Measurements from ENCODE around the gene CHP1.
A peak's percentile ranks its signal among the peaks of the same experiment; 100 is the strongest.
"Not testable (repeated sequence)": the region's sequence is repeated elsewhere in the genome, so short reads cannot be mapped to it uniquely, and the experiment has no call there.

The CHP1 gene

DNA sequence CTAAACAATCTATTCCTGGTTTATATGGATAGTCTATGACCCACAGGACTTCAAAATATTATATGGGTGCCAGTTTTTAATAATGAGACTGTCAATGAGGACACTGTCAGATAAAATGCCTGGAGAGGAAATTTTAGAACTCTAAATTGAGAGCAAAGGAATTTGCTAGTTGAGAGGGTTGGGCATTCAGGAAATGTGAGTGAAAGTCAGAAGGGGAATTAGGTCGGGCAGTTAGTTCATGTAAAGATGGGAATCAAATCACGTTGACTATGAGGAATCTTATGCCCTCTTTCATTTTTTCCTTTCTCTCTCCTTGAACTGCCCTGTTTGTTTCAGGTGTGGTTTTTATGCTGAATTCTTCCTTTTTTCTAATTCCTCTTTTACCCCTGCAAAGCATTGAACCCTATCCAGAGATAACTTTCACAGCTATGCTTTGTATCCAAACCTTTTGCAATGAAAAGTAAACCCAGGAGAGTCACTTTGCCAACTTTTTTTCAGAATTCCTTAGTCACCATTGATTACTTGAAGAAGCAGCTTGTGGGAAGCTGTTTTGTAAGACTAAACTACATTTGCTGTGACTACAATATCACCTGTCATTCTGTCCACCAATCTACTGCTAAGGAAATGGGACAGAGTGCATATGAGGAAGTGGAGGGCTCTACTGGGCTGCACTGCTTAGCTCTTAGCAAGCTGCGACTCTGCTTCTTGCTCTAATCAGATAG lies 27.8 kb downstream of the CHP1 start:
- no peak for DNase-seq

DNA sequence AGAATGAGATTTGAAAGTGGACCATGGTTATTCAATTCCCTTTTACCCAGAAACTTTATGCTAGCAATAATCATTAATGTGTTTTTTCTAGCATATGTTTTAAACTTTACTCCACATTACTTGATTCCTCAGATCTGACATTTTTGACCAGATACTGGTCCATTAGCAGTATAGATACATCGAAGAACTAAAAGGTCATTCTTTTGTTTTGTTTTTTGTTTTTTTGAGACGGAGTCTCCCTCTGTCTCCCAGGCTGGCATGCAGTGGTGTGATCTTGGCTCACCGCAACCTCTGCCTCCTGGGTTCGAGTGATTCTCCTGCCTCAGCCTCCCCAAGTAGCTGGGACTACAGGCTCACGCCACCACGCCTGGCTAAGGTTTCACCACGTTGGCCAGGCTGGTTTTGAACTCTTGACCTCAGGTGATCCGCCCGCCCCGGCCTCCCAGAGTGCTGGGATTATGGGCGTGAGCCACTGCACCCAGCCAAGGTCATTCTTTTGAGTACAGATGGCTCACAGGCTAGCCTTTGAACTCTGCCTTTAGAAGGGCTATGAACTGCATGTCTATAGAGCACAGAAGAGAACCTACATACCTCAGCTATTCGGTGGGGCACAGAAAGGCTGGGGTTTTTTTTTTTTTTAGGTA lies 28.6 kb downstream of the CHP1 start:
- no peak for DNase-seq

DNA sequence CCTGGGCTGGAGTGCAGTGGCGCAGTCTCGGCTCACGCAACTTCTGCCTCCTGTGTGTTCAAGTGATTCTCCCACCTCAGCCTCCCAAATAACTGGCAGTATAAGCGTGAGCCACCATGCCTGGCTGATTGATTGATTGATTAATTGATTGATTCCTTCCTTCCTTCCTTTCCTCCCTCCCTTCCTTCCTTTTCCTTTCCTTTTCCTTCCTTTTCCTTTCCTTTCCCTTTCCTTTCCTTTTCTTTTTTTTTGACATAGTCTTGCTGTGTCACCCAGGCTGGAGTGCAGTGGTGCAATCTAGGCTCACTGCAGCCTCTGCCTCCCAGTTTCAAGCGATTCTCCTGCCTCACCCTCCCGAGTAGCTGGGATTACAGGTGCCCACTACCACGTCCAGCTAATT lies 29.9 kb downstream of the CHP1 start:
- not testable (repeated sequence) for DNase-seq

DNA sequence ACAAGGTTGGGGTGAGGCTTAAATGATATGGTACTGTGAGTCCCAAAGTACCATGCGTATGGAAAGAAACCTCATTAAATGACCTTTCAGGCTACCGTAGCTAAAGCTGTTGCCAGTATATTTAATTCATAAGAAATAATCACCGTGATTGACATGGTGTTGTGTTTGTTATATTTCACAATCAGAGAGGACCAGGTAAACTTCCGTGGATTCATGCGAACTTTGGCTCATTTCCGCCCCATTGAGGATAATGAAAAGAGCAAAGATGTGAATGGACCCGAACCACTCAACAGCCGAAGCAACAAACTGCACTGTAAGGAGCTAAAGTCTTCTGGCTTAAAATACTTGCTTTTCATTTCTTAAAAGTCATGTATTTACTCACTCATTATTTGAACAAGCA lies 31.5 kb downstream of the CHP1 start:
- DNase-seq = no peak

DNA sequence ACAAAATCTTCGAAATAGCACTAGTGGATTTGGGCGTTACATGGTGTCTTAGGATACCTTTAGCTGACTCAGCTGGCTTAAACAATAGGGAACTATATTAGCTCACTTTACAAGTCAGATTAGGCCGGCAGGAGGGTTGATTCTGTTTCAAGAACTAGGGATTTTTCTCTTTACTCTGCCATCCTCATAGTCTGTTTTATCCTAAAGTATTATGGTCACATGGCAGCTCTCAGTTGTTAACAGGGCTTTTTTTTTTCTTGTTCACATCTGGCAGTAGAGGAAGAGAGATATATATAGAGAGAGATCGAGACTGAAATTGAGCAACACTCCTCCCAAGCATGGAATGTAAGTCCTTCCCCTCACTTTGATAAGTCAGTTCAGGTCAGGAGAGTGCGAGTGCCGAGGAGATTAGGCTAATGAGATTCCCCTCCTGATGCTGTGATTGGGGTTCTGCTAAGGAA lies 32.9 kb downstream of the CHP1 start:
- DNase-seq = no peak

DNA sequence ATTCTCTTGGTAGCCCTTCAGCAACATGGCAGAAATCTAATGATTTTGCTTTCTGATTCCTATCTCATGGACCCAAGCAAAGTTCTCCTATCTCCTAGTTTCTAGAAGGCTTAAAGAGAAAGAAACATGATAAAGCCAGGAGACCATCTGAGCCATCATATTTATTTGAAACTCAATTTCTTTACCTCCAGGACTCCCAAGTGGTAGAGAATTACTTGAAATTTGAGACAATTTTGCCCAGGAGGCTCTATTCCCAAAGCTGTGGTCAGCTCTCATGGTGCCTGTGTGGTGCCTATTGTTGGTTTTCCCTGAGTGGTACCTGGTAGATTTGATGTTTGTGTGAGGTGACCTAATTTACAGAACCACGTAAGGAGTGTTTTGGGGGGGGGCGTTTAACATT lies 38.8 kb downstream of the CHP1 start:
- no peak for DNase-seq

DNA sequence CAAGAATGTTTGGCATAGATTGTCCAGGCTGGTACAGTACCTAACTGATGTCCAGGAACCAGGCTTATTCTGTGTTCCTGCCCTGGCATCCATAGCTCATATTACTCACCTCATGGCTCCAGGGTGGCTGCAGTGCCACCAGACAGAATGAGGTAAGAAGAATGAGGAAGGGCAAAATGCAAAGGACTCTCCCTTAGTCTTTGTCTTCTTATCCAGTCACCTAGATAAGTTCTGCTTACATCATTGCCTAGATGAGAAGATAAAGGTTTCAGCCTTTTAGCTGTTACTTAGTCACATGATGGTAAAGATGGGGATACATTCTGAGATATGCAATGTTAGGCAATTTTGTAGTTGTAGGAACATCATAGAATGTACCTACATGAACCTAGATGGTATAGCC lies 45.8 kb downstream of the CHP1 start:
- no peak for DNase-seq

DNA sequence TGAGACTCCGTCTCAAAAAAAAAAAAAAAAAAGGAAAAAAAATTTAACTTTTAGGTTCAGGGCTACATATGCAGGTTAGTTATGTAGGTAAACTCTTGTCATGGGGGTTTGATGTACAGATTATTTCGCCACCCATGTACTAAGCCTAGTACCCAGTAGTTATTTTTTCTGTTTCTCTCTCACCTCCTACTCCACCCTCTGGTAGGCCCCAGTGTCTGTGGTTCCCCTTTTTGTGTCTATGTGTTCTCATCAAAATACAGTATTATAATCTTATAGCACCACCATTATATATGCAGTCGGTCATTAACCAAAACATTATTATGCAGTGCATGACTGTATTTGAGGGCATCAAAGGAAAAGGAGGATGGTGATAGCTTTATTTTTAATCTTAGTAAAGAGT lies 47.3 kb downstream of the CHP1 start:
- no peak for DNase-seq

DNA sequence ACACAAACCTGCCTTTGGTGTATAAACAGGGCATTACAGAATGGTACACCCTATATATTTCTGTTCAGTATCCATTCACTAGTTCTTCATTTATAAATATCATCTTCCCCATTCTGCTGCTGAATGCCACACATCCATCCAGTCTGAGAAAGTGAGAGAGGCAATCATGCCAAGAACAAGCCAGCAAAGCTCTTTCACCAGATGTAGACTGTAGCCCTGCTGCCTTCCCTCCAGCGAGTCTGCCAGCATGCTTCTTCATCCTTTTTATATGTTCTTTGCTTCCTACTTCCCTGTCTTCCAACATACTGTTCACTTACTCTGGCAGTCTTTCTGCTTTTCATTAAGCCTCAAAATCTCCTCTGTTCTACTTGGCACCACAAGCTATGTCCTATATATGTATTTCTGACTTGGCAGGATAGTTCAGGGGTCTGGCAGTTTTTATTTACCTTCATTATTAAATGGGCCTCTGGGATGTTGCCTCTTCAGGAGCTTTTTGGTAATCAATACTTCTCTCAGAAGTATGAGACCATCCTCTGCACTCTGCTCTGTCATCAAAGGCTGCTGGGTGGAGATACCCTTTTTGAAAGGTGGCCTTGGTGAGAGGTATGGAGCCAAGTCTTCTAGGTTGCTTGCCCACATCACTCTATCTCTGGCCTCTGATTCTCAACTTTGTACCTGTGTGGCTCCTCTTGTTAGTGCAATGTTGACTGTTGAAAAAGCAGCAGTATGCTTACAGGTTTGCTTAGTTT lies 48.6 kb downstream of the CHP1 start:
- no peak for DNase-seq

DNA sequence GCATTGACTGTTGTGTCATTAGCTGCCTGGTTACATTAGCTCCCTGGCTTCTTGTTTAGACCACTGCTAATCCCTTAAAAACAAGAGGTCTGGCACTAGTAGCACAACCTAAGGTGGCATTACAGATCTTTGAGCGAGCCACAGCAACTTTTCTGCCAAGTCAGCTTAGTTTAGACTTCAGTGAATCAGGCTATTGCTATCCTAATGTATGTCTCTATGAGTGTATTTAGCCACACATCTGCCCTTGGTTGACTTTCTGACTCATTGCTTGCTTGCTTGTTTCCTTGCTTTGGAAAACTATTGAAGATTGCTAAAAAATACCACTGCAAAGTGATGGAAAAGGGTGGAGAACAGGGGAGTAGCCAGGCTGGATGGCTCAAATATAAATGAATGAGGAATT lies 50.2 kb downstream of the CHP1 start:
- no peak for DNase-seq

DNA sequence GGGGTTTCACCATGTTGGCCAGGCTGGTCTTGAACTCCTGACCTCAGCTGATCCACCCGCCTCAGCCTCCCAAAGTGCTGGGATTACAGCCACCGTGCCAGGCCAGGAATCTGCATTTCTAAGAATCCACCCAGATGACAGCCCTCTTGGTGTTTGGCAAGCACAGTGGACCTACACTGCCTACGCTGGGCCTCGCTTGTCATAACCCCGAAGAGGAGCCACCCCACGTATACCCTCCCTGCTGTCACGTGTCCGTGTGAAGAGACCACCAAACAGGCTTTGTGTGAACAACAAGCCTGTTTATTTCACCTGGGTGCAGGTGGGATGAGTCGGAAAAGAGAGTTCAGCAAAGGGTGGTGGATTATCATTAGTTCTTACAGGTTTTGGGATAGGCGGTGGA lies 51.4 kb downstream of the CHP1 start:
- DNase-seq = not testable (repeated sequence)

DNA sequence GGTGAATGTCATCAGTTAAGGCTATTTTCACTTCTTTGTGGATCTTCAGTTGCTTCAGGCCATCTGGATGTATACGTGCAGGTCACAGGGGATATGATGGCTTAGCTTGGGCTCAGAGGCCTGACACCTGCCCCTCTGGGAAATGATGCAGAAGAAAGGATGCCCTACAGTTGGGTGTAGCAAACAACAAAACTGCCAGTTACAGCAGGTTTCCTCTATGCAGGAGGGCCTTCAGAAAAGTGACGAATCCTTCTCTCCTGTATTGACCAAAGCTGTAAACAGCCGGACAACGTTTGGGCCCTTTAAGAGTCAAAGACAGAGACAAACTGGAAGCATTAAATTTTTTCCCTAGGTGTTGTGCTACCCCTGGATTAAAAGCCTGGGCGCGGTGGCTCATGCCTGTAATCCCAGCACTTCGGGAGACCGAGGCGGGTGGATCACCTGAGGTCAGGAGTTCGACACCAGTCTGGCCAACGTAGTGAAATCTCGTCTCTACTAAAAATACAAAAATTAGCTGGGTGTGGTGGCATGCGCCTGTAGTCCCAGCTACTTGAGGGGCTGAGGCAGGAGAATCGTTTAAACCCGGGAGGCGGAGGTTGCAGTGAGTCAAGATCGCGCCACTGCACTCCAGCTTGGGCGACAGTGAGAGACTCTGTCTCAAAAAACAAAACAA lies 52.0 kb downstream of the CHP1 start:
- not testable (repeated sequence) for DNase-seq

DNA sequence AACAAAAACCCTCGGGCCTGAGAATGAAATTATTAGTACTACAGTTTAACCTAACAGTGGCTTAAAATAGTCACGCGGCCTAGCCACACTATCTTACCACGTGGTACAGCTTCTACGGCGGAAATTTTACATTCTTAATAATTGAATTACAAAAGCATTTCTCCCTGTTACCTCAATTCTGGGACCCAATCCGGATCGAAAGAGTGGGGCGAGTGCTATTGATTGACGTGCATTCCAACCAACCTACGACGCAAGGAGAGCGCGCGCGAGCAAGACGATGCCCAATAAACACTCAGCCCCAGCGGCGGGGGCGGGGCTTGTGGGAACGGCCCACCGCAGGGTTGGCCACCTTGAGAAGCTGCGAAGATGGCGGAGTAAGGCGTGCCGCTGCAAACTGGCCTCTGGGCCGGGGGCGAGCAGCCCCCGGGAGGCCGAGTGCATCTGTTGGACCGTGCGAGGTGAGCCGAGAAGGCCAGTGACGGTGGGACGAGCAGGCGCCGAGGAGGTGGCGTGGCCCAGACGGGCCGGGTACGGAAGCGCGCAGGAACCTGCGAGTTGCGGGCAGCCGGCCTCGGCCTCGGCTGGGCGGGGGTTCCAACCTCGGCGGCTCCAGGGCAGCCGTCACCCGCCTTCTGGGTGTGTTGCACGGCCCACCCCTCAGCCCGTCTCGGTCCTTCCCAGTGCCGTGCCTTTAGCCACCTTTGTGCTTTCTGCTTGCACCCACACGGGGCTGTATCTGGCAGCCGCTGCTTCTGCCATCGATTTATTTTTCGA lies 52.8 kb downstream of the CHP1 start:
- peak; percentile 98 for DNase-seq

DNA sequence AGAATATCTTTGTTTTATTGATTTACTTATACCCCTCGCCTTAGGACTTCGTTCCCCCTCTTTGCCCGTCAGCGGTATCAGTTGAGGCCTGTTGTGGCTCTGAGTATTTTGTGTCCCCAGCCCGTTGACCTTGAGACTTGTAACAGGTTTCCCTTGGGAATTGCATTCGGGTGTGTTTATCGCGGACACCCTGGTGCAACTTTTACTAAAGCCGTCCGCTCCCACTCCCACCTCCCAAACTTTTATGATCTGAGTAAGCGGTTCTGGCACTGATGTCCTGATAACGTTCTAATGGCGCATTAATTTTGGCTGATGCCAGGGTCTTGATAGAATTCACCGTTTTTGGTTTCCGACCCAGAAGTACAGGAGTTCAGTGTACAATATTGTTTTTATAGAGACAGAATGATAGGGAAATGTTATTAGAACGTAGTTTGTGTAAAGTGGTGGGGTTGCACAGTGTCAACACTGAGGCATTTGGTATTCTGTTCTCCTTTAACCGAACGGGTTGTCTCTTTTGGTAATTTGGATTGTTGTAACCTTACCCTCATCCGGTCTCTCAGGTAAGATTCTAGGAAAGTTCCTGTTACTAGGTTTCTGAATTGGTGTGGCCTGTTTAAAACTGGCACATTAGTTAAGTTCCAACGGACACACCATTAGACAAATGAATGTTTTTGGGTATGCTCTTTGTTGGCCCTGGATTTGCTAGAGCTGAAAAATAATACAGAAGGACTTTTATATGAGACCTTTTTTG lies 53.5 kb downstream of the CHP1 start:
- peak; percentile 16 for DNase-seq

DNA sequence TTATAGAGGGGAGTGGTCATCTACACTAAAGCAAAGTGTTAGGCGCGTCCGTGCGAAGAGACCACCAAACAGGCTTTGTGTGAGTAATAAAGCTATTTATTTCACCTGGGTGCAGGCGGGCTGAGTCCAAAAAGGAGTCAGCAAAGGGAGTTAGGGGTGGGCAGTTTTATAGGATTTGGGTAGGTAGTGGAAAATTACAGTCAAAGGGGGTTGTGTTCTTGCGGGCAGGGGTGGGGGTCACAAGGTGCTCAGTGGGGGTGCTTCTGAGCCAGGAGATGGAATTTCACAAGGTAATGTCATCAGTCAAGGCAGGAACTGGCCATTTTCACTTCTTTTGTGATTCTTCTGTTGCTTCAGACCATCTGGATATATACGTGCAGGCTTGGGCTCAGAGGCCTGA lies 54.2 kb downstream of the CHP1 start:
- no peak for DNase-seq

DNA sequence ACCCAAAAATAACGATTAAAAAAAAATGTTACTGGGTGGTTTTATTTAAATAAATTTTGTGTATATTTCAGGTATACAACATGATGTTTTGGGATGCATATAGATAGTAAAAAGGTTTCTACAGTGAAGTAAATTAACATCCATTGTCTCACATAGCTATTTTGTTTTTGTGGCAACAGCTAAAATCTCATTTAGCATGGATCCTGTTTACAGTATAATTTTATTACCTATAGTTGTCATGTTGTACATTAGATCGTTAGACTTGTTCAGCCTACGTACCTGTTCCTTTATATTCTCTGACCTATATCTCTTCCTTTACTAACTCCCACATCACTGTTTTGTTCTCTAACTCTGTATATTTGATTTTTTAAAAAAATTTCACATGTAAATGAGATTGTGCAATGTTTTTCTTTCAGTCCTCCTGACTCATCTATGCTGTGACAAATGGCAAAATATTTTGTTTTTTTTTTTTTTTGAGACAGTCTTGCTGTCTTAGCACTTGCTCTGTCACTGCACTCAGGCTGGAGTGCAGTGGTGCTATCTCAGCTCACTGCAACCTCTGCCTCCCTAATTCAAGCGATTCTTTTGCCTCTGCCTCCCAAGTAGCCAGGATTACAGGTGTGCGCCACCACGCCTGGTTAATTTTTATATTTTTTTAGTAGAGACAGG lies 55.7 kb downstream of the CHP1 start:
- no peak for DNase-seq

DNA sequence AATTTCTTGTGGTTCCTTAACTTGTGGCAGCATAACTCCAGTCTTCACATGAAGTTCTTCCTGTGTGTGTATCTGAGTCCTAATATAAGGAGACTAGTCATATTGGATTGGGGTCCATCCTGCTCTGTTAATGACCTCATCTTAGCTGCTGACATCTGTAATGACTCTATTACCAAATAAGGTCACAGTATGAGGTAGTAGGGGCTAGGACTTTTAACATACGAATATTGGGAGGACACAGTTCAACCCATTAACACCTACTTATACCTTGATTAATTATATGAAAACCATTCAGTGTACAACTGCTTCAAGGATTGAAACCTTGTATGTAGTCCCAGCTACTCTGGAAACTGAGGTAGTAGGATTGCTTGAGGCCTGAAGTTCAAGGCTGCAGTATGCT lies 57.4 kb downstream of the CHP1 start:
- DNase-seq = no peak

DNA sequence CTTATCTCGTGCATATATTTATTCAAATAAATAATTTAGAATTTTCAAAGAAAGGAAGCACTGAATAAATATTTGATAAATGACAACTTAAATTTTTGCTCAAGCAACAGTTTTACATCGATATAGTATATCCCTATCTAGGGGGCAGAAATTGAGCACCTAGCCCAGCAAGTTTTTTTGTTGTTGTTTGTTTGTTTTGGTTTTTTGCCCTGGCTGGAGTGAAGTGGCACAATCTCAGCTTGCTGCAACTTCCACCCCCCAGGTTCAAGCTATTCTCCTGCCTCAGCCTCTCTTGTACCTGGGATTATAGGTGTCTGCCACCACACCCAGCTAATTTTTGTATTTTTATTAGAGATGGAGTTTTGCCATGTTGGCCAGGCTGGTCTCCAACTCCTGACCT lies 58.9 kb downstream of the CHP1 start:
- no peak for DNase-seq

DNA sequence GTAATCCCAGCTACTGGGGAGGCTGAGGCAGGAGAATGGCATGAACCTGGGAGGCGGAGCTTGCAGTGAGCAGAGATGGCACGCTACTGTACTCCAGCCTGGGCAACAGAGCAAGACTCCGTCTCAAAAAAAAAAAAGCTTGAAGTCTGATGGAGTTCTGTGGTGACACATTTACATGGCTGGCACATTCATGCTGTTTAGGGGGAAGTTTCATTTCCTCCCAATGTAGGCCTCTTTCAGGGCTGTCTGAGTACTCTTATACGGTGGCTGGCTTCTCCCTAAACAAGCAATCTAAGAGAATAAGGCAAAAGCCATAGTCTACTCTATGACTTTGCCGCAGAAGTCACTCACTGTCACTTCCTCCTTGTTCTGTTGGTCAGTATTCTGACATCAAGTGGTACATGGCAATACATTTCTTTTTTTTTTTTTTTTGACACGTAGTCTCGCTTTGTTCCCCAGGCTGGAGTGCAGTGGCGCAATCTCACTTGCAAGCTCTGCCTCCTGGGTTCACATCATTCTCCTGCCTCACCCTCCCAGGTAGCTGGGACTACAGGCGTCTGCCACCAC lies 60.1 kb downstream of the CHP1 start:
- DNase-seq = no peak

DNA sequence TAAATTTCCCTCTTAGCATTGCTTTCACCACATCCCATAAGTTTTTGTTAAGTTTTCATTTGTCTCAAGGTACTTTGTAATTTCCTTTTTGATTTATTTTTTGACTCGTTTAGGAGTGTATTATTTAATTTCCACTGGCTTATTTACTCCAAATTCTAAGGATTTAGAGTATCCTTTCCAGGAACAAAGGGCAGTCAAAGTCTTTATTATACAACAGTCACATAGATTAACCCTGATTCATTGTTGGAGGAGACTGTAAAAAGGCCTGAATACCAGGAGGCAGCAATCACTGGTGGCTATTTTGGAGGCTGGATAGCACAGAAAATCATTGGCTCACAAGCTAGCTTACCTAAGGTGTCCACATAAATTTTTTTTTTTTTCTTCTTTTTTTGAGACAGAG lies 61.5 kb downstream of the CHP1 start:
- DNase-seq = no peak

DNA sequence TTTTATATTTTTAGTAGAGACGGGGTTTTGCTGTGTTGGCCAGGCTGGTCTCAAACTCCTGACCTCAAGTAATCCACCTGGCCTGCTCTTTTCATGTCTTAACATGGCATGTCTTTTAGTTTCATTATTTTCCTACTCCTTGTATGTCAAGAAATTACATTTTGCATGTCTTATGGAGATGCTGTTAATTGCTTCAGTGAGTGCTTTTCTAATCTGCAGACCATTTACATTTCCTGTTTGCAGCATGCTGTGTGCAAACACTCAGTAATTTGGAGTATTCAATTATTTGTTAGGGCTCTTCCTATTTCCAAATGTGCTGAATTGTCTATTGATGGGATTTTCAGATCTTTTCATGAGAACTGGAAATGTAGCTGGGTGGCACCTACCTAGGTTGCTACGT lies 70.1 kb downstream of the CHP1 start:
- DNase-seq = not testable (repeated sequence)

Measured in NCI-H1436 (cell line).